ENCODE data around the gene NCOA7.
"Not testable (repeated sequence)": the region's sequence is repeated elsewhere in the genome, so short reads cannot be mapped to it uniquely, and the experiment has no call there.

The NCOA7 gene

DNA sequence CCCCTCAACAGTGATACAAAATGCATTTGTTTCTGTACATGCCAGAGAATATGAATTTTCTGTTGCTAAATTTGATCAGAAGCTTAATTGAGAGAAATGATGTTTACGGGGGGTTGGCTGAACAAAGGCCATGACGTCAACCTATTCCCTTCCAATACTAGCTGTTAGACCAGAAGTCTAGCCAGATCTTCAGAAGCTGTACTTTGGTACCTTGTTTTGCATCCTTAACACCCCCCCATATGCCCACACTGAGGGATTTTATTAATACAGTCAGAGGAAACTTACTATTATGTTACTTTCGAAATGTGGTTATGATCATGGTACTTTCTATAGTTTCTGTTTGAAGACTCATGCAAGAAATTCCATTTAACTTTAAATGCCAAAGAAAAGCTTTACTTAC, 3.1 kb downstream of the NCOA7 start:
- DNase-seq, result no peak

DNA sequence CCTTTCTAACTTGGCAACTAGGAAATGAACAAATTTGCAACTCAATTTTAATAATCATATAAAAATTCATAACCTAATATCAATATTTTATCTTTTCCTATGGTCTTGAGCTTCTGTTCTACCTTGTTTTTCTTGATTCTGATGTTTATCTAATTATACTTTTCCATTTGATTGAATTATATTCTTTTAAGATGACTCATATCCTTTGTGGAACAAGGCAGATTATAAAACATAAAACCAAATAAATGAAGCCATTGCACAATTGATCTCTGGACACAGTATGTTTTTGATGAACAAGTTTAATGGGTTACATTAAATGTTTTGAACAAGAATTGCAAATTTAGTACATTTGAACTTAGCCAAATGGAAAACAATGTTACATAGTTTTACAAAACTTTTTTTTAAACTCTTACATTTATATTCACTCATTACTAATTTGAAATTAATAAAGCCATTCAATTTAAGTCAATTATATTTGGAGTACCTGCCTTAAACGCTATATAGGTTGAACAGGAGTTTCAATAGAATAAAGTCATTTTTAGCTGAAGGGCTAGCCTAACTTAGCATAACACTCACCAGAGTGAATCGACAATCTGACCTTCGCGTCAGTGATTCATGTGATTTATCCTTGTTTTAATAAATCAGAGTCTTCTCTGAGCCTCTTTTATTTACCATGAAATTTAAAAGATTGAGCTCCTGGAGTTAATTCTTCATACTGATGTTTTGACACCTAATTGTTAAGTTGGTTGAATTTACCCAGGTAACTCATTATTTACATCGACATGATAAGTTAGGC, 3.8 kb downstream of the NCOA7 start:
- DNase-seq, result no peak

DNA sequence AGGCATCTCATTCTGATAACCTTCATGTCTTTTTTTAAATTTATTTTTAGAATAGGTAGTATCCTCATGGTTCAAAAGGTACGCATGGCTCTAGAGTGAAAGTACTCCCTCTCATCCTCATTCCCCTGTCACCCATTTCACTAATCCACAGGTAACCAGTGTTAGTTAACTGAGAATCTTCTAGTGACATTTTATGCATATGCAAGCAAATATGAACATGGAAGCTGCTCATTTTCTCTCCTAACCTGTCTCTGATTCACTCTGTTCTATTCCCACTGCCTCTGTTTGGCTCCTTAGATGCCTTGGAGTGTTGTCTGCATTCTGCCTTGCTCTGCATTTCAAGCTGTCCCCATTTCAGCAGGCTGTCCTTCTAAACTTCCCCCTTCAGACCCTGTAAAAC, 4.5 kb downstream of the NCOA7 start:
- DNase-seq, result no peak

- DNase-seq, result no peak
These were observed 6.5 kb downstream of the NCOA7 start for GRCh38 chr6:125797120-125797885.

GRCh38 chr6:125797886-125798444, 7.2 kb downstream of the NCOA7 start:
- no peak for DNase-seq

GRCh38 chr6:125798734-125799508, 8.2 kb downstream of the NCOA7 start:
- DNase-seq, result no peak

- no peak for DNase-seq
These were observed 11.6 kb downstream of the NCOA7 start for GRCh38 chr6:125802383-125802782.

- no peak for DNase-seq
These were observed 12.2 kb downstream of the NCOA7 start for GRCh38 chr6:125802943-125803377.

GRCh38 chr6:125804264-125804663, 13.5 kb downstream of the NCOA7 start:
- DNase-seq, result no peak

- not testable (repeated sequence) for DNase-seq
These were observed 14.2 kb downstream of the NCOA7 start for GRCh38 chr6:125804866-125805425.

DNA sequence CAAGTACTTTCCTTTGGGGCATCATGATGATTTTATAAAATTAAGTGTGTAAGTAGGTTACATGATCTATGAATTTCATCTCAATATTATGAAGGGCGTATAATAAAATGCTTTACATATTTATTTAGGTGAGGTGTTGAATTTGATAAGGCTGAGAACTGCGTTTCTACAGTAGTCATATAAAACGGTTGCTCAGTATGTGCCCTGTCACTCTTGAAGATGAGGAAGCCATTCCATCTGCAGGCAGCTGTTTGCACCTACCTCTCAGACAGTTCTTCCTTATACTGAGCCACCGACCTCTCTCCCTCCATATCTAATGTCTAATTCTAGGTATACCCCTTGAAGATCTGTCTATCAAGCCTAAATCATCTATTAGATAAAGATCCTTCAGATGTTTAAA, 16.1 kb downstream of the NCOA7 start:
- no peak for DNase-seq

DNA sequence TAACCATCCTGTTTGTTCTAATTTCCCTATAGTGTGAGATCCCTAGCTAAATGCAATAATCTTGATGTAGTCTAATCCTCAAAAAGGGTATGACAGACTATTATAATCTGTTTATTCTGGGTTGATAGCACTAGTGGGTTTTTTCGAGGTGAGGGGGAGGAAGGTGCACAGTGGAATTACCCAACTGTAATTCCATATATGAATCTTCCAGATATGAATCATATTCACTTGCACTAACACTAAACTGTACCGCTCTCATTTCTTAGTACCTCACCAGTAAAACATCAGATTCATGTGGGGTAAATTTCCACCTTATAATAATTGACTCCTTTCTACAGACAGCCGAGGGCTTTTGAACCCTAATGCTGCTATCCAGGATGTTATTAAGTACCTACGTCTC, 16.5 kb downstream of the NCOA7 start:
- DNase-seq, result no peak

DNA sequence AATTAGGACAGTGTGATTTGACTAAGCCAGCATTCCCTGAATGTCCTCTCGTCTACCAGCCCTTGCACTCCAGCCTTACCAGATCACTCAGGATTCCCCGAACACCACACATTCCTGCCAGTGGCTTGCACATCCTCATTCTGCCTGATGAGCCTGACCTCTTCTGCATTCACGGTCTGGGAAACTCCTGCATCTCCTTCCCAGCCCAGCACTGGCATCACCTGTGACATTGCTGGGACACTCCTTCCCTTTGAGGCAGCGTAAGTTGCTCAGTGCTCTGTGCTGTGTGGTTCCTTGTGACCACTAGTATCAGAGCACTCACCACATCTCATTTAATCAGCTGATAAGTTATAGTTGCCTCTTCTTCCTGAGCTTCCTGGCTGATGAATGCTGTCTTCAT, 17.3 kb downstream of the NCOA7 start:
- no peak for DNase-seq

DNA sequence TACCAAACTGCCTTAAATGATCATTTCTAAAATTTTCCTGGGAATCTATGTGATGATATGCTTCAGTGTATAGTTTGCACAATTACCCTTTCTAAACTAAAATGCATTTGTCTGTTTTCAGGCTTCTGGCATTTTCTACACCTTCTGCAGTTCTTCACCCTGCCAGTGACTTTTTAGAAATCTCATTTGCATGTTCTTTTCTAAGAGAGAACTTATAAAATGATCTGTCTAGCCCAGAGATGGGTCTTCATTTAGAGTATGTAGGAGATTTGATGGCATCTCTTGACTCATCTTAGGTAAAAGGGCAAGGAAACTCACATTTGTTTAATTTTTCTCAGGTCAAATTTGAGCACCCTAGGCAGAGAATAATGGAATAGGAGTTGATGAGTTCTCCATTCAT, 17.8 kb downstream of the NCOA7 start:
- no peak for DNase-seq

GRCh38 chr6:125809570-125810170, 18.9 kb downstream of the NCOA7 start:
- no peak for DNase-seq

DNA sequence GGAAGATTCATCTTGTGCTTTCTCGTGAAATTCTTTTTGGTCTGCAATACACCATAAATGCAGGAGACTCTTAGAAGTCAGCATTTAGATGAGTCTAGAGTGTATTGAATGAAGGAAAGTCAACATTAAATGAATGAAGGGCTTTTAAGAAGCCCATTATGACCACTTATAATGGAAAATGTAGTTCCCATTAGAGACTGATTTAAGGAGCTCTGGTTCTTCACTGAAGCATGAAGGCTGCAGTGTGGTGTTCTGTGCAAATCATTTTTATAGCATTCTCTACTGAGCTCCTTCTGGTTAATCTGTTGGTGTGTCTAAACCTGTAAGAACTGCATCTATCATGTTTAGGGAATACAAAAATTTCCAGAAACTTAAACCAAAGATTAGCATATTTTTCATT, 19.7 kb downstream of the NCOA7 start:
- DNase-seq, result no peak

GRCh38 chr6:125811259-125811658, 20.5 kb downstream of the NCOA7 start:
- DNase-seq, result no peak

- DNase-seq, result no peak
These were observed 21.9 kb downstream of the NCOA7 start for GRCh38 chr6:125812394-125813292.

- no peak for DNase-seq
These were observed 23.7 kb downstream of the NCOA7 start for GRCh38 chr6:125814481-125814880.

- DNase-seq, result no peak
These were observed 24.5 kb downstream of the NCOA7 start for GRCh38 chr6:125815080-125815910.

All from stimulated activated CD4-positive, alpha-beta T cell treated with anti-CD3 and anti-CD28 coated beads, Interleukin-2, amount 100 ng/mL, for 48 hours (primary cell).